ENCODE data around the gene DCHS1.
"Not testable (repeated sequence)": the region's sequence is repeated elsewhere in the genome, so short reads cannot be mapped to it uniquely, and the experiment has no call there.

DCHS1 gene, protein sequence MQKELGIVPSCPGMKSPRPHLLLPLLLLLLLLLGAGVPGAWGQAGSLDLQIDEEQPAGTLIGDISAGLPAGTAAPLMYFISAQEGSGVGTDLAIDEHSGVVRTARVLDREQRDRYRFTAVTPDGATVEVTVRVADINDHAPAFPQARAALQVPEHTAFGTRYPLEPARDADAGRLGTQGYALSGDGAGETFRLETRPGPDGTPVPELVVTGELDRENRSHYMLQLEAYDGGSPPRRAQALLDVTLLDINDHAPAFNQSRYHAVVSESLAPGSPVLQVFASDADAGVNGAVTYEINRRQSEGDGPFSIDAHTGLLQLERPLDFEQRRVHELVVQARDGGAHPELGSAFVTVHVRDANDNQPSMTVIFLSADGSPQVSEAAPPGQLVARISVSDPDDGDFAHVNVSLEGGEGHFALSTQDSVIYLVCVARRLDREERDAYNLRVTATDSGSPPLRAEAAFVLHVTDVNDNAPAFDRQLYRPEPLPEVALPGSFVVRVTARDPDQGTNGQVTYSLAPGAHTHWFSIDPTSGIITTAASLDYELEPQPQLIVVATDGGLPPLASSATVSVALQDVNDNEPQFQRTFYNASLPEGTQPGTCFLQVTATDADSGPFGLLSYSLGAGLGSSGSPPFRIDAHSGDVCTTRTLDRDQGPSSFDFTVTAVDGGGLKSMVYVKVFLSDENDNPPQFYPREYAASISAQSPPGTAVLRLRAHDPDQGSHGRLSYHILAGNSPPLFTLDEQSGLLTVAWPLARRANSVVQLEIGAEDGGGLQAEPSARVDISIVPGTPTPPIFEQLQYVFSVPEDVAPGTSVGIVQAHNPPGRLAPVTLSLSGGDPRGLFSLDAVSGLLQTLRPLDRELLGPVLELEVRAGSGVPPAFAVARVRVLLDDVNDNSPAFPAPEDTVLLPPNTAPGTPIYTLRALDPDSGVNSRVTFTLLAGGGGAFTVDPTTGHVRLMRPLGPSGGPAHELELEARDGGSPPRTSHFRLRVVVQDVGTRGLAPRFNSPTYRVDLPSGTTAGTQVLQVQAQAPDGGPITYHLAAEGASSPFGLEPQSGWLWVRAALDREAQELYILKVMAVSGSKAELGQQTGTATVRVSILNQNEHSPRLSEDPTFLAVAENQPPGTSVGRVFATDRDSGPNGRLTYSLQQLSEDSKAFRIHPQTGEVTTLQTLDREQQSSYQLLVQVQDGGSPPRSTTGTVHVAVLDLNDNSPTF (N-terminal part only)

DNA sequence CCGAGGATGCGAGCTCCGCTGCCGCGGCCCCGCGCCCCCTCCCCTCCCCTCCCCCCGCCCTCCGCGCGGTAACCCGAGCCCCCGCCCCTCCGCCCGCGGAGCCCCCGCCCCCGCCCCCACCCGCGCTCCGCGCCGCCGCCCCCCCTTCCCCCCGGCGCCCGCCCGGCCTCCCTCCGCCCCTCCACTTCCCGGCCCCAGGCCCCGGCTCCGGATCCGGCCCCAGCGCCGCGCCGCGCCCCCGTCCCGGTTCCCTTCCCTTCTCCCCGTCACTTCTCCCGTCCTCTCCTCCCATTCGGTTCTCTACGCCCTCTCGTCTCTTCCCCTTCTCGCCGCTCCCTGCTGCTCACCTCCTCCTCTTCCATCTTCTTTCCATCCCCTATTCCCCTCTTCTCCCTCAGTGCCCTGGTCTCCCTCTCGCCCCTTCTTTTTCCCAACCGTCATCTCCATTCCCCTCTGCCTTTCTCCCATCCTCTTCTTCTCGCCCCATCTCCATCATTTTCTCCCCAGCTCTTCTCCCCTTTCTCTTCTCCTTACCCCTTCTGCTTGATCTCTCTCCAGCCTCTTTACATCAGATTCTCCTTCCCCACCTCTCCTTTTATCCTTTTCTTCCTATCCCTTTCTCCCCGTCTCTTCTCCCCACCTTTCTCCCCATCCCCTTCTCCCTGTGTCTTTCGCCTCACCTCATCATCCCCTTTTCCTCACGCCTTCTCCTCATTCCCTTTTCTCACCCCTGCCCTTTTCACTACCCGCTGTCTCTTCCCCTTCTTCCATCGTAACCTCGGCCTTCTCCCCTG is at the start of gene DCHS1:
DCHS1 (minus strand) TSS at position 20 of the 794 bp plus-strand sequence. CDS start 14,196 bp downstream, outside the sequence.
- DNase-seq (ENCODE audit: low read depth in 2 of 3, low spot score in 1 of 3): no peak

- DNase-seq (ENCODE audit: low read depth in 2 of 3, low spot score in 1 of 3): no peak
Observed at GRCh38 chr11:6703247-6704063, 47.8 kb upstream of the DCHS1 start.

DNA sequence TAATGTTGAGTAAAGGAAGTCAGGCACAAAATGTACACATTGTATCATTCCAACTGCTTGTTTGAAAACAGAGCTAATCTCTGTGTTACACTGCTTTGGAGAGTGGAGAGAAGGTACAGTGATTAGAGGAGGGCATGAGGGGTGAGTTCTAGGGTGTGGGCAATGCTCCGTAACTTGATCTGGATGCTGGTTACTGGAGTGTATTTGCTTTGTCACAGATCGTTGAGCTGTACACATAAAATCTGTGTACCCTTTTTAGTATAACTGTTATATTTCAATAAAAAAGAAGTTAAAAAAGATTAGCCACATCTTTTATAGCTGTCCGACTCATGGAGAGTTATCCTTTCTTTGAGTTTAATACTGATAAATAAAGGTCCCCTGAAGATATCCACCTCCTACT is 46.3 kb upstream of the DCHS1 start:
- not testable (repeated sequence) for DNase-seq (ENCODE audit: low read depth in 2 of 3, low spot score in 1 of 3)

DNA sequence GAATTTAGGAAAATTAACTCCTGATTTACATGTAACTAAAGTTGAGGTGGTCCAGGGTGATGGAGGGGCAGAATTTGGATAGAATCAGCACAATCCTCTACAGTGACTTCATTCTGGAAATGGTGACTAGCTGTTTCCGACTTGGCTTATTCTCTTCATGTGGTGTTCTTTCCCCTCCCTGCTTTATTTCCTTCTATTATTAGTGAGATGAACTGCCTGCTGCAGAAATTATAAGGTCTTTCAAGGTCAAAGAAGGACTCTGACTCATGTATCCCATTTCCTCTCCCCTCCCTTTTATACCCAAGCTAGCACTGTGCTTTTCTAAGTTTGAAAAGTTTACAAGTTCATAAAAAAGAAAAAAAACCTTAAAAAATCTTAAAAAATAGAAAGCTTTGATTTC is 39.8 kb upstream of the DCHS1 start:
- DNase-seq (ENCODE audit: low read depth in 2 of 3, low spot score in 1 of 3): peak in 1 of 3 donors; percentile 19

DNA sequence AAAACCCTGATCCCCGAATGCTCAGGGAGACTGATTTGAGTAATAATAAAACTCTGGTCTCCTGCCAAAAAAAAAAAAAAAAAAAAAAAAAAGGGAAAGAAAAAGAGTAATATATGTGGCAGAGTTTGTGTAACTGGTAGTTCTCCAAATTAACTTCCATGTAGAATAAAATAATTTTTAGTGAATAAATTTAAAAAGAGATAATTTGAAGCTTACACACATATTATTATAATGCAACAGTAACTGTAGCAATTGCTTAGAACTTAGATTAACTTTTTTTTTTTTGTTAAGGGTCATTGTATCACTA is 38.6 kb upstream of the DCHS1 start:
- no peak for DNase-seq (ENCODE audit: low read depth in 2 of 3, low spot score in 1 of 3)

- DNase-seq (ENCODE audit: low read depth in 2 of 3, low spot score in 1 of 3): peak; percentile 44 to 57 (median 46)
Observed at GRCh38 chr11:6693342-6694228, 38.0 kb upstream of the DCHS1 start.

- DNase-seq (ENCODE audit: low read depth in 2 of 3, low spot score in 1 of 3): no peak
Observed at GRCh38 chr11:6692128-6692527, 36.5 kb upstream of the DCHS1 start.

- DNase-seq (ENCODE audit: low read depth in 2 of 3, low spot score in 1 of 3): not testable (repeated sequence)
Observed at GRCh38 chr11:6690431-6691132, 35.0 kb upstream of the DCHS1 start.

DNA sequence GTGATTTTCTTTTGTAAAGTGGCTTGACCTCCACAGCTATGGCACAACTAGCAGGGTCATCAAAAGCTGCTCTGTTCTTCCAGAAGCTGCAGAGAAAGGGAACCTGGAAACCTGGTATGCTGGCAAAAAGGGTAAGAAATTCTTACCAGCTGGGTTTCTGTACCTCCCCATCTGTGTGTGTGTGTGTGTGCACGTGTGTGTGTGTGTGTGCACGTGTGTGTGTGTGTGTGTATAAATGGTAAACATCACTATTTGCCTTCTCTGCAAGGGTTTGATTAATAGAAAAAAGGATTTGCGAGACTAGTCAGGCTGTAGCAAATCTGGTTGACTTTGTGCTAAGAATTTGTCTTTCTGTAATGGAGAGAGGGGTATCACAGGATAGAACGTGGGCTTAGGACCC is 32.3 kb upstream of the DCHS1 start:
- no peak for DNase-seq (ENCODE audit: low read depth in 2 of 3, low spot score in 1 of 3)

GRCh38 chr11:6686006-6686405 is 30.4 kb upstream of the DCHS1 start:
- no peak for DNase-seq (ENCODE audit: low read depth in 2 of 3, low spot score in 1 of 3)

- DNase-seq (ENCODE audit: low read depth in 2 of 3, low spot score in 1 of 3): not testable (repeated sequence)
Observed at GRCh38 chr11:6684068-6684467, 28.5 kb upstream of the DCHS1 start.

DNA sequence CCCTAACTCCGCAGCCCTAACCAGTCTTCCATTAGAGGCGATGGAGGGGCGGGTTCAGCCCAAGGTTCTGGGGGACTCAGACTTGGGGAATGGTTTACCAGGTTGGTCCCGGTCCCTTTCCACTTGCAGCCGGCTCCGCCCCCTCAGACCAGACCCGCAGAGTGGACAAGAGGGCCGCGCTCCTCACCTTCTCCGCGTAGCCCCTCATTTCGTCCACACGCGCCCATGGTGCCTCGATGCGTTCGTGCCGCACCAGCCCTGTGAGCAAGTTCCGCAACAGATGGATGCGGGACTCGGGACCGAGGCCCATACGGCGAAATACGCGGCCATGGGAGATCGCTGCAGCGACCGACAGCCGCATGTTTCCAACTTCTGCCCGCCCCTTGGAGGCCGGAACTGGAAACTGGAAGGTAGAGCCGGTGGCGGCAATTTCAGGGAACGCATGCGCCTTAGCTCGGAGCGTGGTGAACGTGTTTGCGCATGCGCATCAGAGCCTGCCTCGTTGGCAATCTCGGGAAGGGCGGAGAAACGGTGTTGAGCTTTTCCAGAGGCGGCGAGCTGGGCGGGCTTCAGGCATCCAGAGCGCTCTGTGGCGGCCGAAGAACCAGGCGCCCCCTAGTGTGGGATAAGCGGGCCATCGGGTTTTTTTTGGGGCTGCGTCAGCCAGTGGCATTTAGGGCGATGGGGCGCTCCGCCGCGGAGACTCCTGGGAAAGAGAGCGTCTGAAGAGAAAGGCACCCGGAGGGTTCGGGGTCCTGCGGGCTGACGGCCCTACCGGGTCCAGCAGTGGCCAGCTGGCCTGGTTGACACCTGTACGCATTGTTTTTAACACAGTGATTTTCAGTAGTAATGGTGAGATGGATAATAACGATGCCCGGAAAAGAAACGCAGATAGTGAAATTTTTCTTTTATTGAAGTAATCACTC is 27.6 kb upstream of the DCHS1 start, which contains the start of gene MRPL17:
MRPL17 (minus strand) TSS at position 405 of the 926 bp plus-strand sequence; CDS start at position 361, 44 bp downstream.
- DNase-seq (ENCODE audit: low read depth in 2 of 3, low spot score in 1 of 3): peak; percentile 98 to 99 (median 99)

- DNase-seq (ENCODE audit: low read depth in 2 of 3, low spot score in 1 of 3): no peak
Observed at GRCh38 chr11:6682591-6682935, 27.0 kb upstream of the DCHS1 start.

DNA sequence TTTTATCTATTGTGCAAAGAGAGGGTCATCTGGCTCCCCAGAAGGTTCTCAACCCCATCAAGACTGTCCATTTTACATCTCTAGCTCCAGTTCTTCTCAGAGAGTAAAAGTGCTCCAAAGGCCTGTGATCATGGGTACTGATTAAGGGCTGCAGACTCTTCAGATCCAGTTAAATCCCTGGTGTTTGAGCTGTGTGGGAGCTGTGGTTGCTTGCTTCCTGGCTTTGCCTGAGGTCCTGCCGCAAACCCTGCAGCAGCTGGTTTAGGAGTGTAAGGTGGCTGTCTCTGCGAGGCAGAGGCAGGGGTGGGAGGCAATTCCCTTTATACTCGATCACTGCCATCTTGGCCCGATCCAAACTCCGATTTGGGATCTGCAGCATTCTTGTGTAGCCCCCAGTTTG is 26.3 kb upstream of the DCHS1 start:
- no peak for DNase-seq (ENCODE audit: low read depth in 2 of 3, low spot score in 1 of 3)

DNA sequence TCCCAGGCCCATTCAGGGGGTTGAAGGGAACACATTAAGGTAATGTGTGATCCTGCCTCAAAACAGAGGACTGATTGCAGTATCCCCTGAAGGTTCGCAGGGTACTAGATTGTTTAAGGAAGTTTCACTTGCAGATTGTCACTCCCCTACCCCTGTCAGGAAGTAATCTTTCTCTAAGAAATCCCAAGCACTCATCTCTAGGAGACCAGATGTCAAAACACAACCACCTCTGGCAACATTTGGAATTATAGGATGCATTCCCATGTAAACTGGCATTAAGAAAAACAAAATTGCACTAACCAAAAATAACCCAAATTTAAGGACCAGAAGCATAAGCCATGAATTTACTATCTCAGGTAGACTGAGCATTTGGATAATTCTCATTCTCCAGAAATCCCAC is 25.9 kb upstream of the DCHS1 start:
- no peak for DNase-seq (ENCODE audit: low read depth in 2 of 3, low spot score in 1 of 3)

- no peak for DNase-seq (ENCODE audit: low read depth in 2 of 3, low spot score in 1 of 3)
Observed at GRCh38 chr11:6677018-6677417, 21.4 kb upstream of the DCHS1 start.

- DNase-seq (ENCODE audit: low read depth in 2 of 3, low spot score in 1 of 3): no peak
Observed at GRCh38 chr11:6674862-6675261, 19.3 kb upstream of the DCHS1 start.
